Measurements from ENCODE around the gene PIGT.

GRCh38 chr20:45467172-45467571 is 51.2 kb downstream of the PIGT start:
- TF ChIP-seq CTCF (IDR thresholded peaks at IDR 0.05) = no peak
- TF ChIP-seq POLR2A (IDR thresholded peaks at IDR 0.05) = no peak

Measured in uterus (tissue), 2 donors.